ENCODE measurements around the gene STK10.

Gene STK10

DNA sequence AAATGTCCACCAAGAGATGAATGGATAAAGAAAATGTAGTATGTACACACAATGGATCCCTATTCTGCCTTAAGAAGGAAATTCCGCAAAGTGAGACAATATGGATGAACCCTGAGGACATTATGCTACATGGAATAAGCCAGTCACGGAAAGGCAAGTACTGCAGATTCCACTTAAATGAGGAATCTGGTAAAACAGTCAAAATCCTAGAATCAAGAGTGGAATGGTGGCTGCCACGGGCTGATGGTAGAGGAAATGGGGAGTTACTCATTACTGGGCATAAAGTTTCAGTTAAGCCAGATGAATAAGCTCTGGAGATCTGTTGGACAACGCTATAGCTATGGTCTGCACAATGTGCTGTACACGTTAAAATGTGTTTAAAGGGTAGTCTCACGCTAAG, 47.2 kb downstream of the STK10 start:
- DNase-seq = no peak

DNA sequence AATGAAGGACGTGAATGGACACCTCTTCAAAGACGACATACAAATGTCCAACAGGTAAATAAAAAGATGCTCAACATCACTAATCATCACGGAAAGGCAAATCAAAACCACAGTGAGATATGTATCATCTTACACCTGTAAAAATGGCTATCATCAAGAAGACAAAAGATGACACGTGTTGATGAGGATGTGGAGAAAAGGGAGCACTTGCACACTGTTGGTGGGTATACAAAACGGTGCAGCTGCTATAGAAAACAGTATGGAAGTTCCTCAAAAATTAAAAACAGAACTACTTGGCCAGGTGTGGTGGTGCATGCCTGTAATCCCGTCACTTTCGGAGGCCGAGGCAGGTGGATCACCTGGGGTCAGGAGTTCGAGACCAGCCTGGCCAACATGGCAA, 47.9 kb downstream of the STK10 start:
- DNase-seq = no peak

DNA sequence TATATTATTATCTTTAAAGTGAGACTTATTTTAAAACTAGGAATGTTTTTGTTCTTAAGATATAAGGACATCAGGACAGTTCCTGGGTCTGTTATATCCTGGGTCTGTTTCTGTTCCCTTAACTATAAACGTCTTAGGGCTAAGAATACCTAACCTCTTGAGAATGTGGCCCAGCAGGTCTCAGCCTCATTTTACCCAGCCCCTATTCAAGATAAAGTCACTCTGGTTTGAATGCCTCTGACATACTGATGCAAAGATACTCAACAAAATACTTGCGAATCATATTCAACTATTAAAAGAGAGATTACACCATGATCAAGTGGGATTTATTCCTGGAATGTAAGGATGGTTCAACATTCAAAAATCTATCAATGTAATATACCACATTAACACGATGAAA, 51.0 kb downstream of the STK10 start:
- DNase-seq = no peak

DNA sequence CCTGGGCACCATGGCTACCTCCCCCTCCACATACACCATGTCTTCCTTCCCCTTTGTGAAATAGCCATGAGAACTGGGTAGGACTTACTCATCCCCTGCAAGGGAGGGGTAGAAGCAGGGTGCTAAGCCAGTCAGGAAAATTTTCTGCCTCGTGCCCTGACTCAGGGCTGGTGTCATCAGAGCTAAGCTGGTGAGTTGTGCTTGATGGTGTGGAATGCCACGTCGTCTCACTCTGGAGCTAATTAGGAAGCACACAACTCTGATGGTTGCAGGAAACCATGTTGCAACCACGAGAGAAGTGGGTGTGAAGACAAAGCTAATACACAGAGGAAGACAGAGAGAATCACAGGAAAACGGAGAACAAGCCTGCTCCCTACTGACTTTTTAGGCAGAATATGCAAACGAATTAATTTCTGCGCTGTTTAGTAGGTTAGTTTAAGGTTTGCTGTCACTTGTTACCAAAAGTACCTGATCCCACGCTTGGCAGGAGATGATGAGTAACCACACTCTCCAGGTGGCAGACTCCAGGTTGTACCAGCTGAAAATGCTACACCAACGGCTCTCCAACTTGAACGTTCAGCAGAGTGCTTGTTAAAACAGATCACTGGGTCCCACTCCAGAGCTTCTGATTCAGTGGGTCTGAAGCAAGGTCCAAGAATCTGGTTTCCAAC, 54.5 kb downstream of the STK10 start:
- DNase-seq = no peak

DNA sequence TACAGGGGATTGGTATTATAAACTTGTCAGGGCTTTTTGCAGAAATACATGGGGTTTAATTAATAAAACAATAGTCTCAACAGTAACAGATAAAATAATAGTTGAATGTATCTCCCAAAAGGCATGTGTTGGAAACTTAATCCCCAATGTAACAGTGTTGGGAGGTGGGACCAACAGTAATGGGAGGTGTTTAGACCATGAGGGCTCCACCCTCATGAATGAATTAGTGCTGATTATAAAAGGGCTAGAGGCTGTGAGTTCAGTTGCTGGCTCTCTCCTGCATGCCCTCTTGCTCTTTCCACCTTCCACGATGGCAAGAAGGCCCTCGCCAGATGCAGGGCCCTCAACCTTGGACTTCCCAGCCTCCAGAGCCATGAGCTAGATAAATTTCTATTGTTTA, 56.3 kb downstream of the STK10 start:
- DNase-seq = no peak

DNA sequence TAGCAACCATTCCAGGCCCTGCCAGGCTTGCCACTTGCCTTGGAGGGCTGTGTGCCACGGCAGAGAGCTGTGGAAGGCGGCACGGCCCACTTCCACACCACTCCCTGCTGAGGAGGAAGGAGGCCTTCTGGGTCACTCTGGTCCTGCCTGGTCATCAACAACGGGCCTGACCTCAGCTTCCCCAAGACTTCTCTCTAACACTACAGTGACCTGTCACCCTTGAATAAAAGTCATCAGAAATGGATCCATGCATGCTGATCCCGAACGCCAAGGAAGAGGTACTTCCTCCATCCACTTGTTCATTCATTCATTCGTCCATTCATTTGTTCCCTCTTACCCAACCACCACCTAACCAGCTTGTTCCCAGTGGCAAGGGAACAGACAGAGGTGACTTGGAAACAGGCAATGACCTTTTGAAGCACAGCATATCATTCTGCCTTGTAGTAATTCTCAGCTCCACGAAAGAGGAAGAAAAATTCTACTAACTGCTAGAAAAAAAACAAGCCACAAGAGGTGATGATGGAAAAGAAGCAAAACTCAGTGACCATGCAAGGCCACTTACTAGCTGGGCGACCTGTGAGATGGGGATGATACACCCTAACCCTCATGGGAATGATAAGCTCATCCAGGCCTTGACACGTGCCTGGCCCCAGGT, 58.6 kb downstream of the STK10 start:
- no peak for DNase-seq

DNA sequence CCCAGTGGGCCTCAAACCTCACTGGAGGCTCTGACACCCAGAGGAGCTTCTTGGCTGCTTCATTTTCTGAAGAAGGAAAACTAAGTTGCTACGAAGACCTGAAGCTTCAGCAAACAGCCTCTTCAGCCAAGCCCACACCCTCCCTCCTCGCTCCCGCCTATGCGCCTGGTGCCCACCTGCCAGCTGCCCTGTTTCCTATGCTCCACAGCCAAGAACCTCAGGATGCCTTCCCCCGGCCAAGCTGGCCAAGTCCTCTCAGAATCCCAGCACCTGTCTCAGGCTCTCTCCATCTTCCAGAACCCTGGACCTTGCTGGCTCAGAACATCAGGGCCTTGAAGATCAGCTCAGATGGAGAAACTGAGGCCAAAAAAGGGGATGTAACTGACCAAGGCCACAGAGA, 60.4 kb downstream of the STK10 start:
- no peak for DNase-seq

DNA sequence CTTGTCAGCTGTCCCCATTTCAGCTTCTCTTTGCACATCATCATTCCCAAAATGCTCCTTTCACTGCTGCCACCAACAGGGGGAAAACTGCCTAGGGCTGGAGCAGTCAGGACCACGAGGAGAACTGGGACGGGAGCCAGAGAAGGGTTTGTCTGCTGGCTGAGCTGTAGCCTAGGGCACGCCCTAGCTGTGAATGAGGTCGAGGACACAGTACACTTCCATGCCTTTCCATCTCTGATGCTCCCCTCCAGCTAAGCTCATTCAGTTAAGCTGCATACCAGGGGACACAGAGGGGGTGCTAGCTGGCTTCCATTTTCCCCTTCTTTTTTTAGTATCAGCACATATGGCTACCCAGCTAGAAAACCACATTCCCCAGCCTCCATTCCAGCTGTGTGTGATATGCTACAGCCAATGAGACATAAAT, 64.7 kb downstream of the STK10 start:
- peak; percentile 58 for DNase-seq

DNA sequence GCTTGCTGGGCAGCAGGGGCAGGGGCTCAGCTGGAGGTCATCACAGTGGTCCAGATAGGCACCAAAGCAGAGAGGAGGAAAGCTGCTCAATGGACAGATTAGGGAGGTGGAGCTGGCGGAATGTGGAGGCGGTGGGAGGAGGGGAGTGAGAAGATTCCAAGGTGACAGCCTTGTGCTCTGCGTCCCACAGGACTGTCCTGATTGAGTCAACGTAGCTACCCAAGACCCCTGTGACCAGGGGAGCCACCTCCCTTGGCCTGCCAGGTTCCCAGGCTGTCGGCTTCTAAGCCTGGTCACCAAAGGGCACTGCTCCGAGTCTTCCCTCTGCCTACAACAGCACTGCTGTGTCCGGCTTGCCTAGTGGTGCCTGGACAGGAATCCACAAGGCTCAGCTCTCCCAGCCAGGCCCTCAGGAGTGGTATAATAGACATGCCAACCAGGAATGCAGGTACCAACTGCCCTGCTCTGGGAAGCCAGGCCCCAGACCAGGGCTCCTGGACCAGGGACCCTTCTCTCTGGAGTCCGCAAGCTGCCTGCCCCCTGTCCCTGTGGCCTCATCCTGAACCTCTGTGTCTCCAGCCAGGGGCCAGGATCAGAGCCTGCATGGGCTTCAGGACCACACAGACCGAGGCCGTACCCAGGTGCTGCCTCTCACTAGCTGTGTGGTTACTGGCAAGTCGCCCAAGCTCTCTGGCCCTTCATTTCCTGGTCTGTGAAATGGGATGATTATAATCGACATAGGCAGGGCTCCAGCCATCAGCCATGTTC, 67.9 kb downstream of the STK10 start:
- DNase-seq = no peak

DNA sequence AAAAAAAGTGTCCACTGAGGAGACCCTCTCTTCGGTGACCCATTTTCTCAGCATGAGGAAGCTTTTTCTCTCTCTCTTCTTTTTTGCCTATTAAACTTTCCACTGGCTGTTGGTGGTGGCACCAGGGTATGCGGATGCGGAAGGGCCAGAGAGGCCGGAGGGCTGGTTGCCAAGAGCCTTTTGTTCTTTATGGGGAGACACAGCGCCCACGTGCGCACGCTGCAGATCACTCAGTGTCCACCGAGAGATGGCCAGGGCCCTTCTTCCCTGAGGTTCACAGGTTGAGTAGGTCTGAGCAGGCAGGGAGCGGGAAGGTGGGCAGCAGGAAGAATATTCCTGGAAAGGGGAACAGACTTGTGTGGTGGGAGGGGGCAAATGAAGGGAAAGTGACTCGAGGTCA, 69.1 kb downstream of the STK10 start:
- no peak for DNase-seq

DNA sequence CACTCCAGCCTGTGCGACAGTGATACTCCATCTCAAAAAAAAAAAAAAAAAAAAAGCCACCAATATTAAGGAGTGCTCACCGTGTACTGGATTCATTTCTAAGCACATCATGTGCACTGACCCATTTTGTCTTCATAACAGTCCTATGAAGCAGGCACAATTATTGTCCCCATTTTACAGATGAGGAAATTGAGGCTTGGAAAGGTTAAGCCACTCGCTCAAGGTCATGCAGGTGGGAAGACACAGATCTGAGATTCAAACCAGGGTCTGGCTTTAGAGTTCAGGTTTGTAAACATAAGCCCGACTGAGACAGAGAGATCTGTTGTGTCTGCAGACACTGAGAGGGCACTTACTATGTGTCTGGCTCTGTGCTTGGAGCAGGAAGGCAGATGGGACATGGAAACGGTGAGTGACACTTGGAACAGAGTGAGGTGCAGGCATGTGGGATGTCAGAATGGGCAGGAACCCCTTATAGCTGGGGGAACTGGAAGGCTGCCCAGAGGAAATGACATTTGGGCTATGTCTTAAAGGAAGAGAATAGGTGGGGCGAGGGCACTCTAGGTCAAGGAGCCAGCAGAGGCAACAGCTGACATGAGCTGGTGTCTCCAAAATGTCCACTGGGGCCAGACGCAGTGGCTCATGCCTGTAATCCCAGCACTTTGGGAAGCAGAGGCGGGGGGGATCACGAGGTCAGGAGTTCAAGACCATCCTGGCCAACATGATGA, 69.9 kb downstream of the STK10 start:
- DNase-seq = no peak

DNA sequence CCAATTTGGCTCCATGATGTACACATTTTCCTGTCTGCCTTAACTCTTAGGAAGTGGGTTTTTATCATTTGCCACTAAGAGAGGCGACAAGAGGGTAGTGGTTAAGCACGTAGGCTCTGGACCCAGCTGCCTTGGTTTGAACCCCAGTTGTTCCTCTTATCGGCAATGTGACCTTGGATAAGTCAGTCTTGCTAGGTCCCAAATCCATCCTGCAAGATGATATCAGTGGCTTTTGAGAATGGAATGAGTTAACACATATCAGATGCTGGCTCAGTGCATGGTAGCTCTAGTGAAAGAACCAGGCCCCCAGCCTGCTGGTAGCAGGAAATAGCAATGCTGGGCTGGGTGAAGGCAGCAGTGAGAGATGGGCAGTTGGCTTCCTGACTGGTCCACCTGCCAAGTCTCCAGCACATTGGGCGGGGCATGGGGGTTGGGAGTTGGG, 72.5 kb downstream of the STK10 start:
- DNase-seq = no peak

DNA sequence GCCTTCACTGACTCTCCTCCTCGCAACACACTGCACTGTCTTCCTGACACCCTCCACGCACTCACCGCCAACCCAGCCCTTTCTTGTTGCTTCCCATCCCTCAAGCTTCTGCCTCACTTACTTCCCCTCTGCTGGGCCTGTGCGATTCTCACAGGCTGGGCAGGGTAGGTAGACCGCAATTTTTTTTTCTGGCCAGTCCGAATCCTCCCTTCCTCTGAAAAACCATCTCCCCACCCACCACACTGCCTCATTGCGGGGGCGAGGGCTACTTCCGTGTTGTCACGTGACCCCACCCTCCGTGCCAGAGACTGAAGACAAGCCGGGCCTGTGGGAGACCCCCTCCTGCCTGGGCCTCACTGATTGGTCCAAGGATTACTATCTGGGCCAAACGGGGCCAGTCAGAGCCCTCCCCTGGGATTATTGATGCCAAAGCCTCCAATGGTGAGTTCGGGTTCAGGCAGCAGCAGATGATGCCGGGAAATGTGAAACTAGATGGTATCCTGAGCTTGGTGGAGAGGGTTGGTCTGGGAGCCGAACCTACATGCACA, 73.1 kb downstream of the STK10 start:
- no peak for DNase-seq

DNA sequence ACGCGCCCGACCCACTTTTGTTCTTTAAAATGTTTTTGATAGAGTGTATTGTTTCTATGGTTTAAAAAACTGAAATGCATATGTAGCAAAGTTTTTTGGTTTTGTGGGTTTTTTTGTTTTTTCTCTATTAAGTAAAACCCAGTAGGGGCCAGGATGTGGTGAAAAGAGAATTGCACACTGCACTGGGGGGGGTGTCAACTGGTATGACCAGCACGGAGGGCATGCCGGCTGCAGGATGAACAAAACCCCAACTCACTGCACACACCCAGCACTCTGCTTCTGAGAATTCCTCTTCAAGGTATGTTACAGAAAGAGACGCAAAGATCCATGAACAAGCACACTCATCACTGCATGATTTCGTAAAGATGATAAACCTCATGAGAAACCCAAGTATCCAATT, 75.0 kb downstream of the STK10 start:
- no peak for DNase-seq

DNA sequence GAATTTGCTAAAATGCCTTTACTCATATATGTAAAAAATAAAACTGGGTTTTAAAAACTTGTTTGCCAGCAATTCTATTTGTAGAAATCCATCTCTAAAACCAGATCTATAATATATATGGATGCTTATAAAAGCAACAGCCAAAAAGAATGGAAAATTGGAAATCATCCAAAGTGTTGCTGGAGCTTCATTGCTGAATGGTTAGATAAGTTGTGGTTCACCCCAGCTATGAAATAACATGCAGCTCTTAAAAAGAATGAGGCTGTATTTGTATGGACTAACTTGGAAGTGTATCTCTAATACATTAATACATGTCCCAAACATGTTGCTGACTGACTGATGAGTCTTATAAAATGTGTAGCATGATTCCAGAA, 76.2 kb downstream of the STK10 start:
- DNase-seq = no peak

DNA sequence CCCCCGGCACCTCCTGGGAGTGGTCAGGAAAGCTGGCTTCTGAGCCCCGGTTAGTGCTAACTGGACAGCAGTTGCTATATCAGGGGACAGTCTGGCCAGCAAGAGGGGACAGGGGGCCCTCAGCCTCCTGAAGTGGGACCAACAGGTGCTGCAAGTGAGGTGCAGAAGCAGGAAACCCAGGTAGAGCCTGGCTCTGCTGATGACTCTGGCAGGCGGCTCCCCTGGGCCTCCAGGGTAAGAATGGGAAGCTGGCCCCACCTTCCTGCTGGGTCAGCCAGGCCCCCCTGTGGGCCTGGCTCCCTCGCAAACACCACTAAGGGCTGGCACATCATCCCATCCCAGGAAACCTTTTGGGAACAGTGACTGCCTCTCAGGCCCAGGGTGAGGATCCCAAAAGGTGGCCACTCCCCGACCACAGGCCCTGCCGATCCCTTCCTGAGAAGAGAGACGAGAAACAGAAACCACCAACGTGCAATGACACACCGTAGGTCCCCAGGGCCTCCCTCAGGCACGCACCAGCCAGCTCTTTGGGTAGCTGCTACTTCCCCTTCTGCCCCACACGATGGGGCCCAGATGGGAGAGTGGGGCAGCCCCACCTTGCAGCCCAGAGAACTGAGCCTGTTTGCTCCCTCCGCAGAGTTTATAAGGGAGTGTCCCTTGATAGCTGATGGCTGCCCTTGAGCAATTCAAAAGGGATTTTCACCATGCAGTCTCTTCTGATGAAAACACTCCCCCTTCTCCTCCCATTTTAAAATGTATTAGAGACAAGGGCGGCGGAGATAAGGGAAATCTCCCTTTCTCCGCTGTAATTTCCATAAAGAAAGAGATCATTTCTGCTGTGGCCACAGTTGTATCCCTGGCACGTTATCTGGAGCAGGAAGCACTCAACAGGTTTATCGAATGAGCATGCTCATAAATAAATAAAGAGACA, 76.8 kb downstream of the STK10 start:
- no peak for DNase-seq

DNA sequence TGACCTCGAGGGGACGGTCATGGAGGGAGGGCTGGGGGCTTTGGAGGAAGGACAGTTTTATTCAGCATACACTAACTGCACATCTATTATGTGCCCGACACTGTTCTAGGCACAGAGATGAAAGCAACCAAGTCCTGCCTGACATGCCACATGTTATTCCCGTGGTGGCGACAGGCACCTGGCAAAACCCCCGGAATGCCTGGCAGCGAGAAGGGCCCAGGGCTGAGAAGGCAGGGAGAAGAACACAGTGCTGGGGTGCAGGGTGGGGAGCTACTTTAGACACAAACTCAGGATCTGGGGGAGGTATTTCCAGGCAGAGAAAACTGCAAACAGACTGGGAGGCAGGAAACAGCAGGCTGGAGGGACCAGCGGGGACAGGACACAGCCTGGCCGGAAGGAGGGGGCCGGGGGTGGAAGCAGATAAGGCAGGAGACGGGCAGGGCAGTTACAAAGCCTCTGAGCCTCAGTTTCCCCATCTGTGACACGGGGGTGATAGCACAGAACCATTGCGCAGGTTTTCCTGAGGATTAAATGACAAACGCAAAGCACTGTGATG, 77.7 kb downstream of the STK10 start:
- no peak for DNase-seq

DNA sequence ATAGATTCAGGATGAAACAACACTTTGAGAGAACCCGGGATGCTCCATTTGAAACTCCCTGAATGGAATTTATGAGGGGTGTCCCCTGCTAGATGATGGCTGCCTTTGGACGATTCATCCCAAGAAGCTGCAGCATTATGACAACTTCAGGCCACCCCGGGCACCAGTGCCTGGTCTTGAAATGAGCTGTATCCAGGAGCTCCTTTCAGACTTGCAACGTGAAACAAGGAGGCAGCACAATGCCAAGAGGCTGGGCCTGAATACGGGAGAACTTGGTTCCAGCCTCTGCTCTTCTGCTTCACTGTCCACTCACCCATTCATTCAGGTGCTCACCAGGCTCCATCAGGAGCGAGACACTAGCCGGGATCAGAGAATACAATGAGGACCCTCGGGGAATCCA, 78.3 kb downstream of the STK10 start:
- no peak for DNase-seq

DNA sequence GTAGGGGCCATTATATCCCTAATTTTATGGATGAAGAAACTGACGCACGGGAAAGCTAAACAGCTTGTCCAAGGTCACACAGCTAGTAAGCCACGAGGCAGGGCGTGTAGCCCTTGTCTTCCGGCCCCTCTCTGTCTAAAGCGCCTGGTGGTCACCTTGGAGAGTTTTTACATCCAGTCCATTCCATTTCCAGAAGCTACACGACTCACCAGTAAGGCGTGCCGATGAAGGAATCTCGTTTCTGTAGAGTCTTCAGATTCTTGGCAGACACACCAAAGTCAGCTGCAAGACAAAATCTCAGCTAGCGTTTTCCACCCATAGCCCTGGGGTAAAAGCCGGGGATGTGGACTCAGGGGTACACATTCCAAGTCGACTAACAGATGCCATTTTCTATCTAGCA, 80.5 kb downstream of the STK10 start:
- DNase-seq = no peak

DNA sequence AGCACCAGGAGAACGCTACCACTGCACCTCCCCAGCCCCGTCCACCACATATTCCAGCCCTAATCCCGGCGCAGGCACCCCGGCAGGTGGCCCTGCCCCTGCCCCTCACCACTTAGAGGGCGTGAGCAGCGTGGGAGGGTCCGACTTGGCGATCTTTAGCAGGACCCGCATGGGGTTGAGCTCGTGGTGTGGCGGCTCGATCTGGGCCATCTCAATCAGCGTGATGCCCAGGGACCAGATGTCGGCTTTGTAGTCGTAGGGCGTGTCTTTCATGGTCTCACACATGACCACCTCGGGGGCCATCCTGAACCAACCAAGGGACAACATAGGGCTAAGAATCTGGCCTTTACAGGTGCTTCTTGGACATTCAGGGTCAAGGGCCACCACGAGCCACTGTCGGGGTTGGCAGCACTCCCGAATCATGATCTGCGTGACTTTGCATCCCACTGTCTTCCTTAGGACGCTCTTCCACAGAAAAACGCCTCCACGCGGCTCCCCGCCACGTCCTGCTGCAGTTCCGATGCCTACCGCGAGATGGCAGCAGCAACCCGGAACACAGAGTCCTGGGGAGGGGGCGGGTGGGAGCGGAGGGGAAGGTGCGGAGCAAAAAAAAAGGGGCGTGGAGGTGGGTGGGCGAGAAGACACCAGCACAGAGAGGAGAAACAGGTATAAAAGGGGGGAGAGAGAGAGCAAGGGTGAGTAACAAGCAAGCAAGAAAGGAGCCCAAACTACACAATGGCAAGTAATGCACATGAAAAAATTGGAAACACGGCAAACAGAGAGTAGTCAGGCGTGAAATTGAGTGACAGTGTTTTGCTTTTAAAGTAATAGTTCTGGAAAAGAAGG, 81.3 kb downstream of the STK10 start:
- DNase-seq = peak; percentile 60

DNA sequence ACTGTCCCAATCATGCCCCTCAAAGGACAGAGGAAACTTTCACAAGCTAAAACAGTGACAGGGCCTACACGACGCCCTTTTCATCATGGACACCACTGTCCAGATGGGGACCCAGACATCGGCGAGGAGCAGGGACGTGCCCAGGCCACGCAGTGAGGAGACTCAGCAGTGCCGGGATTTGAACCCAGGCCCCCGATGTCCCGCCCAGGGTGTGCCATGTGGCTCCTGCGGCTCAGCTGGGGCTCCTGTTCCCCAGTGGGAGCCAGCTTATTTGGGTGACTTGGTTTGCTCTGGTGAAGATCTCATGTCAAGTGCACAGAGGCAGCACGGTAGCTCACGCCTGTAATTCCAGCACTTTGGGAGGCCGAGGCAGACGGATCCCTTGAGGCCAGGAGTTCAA, 82.2 kb downstream of the STK10 start:
- no peak for DNase-seq
